Gastroesophageal sphincter (tissue), 3 donors: ENCODE results near the gene IFITM5.

Experiments
- CTCF ChIP-seq, 4 experiments: fragments of 200-600 bp in 2 of 4; fragments of 450-650 bp in 2 of 4; sonication (generic) in 1 of 4; IDR thresholded peaks; one replicate each; pipeline ENCODE4 v1.5.1; 2017 to 2019; ENCODE audit warnings: antibody characterized with exemption in 4 of 4, mild to moderate bottlenecking in 2 of 4, moderate library complexity in 2 of 4
- EP300 ChIP-seq: sonication (generic); formaldehyde crosslinking; IDR thresholded peaks from one replicate; pipeline ENCODE4 v1.6.1; 2017; ENCODE audit warnings: antibody characterized with exemption, mild to moderate bottlenecking
- POLR2A ChIP-seq, 2 donors: fragments of 450-650 bp; IDR thresholded peaks; one replicate each; pipeline ENCODE4 v1.6.1; 2017; ENCODE audit warnings: antibody characterized with exemption in 2 of 2, mild to moderate bottlenecking in 2 of 2, moderate library complexity in 1 of 2
- POLR2AphosphoS5 ChIP-seq: sonication (generic); formaldehyde crosslinking; IDR thresholded peaks from one replicate; pipeline ENCODE4 v1.6.1; 2017; ENCODE audit warnings: antibody characterized with exemption

GRCh38 chr11:326842-327580 is 27.7 kb upstream of the IFITM5 start:
- TF ChIP-seq CTCF (IDR thresholded peaks at IDR 0.05) (no peak), POLR2A (IDR thresholded peaks at IDR 0.05) (no peak), POLR2AphosphoS5 (peak; percentile 12), EP300 (no peak)
